Activated T-cell treated with anti-CD3 and anti-CD28 coated beads for 1 hour (primary cell): Measurements from ENCODE around the gene MORN2.

Experiments
- DNase-seq: peaks from one replicate; pipeline ENCODE4 v3.0.0-alpha.2; 2020; ENCODE audit warnings: low read depth

The MORN2 gene

DNA sequence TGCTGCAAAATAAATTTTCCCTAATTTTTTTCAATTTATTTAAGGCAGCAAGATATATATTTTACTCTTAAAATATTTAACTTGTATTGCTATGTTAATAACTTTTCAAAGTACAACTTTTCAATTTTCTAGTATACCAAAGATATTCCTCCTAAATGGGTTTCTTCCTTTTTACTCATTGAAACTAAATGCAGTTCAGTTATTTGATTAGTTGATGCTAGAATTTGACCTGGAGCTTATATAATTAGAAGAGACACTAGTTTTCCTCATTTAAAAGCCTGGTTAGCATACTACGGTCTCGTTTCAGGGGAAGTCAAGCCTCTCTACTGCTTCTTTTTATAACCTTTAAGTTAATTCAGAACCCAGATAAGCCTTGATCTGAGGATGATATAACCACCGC is 13.8 kb downstream of the MORN2 start, which contains the start of gene ARHGEF33:
TSS of gene ARHGEF33 (plus strand) at position 301 of the 400 bp plus-strand sequence. CDS start 29,573 bp downstream, outside the sequence.
- DNase-seq = no peak

DNA sequence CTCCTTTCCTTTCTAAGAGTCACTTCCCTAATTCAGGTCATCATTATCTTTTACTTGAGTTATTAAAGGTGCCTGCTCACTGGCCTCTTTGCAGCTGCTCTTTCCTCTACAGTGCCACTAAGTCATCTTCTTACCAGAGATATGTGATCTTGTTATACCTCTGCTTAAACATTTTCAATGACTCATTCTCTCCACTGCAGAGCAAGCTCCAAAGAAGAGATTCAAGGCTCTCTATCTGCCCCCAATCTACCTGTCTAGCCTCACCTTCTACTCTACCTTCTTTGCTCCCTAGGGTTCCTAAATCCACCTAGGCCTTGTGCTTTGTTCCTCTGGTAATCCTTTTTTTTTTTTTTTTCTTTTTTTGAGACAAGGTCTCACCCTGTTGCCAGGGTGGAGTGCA is 17.0 kb downstream of the MORN2 start:
- no peak for DNase-seq

- no peak for DNase-seq
Measured at GRCh38 chr2:38898256-38898655, 22.5 kb downstream of the MORN2 start.

DNA sequence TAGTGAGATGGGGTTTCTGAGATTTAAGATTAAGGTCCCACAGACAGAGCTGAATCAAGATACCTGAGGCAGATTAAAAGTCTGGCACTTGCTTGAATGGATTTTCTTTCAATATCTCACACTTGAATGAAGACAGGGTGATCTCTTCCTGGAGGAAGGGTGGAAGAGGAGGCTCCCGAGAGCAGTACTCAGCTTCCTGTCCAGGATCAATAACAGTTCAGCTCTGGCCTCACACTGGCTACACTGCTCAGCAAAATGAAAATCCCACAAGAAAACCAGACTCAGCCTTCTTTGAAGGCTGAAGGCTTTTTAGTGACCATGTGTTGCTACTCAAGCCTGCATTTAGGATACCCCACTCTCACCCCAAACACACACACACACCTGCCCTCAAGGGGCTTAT is 24.9 kb downstream of the MORN2 start:
- DNase-seq = no peak

- DNase-seq = no peak
Measured at GRCh38 chr2:38905251-38905650, 29.5 kb downstream of the MORN2 start.

DNA sequence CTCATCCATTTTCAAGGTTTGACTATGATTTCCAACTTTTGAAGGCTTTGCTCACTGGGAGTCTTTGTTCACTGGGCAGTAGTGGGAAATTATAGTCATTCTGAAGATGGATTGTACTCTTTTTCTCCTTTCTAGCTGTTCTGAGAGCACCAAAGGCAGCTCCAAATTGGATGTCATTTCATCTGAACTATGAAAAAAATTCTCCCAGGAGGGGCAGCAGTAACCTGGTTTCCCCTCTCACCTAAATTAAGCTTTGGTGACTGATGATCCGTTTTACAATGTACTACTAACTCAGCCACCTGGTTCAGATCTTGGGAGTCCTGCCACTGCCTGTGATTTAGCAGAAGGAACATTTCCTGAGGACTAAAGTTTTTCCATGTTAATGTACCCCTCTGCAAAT is 31.5 kb downstream of the MORN2 start:
- no peak for DNase-seq

DNA sequence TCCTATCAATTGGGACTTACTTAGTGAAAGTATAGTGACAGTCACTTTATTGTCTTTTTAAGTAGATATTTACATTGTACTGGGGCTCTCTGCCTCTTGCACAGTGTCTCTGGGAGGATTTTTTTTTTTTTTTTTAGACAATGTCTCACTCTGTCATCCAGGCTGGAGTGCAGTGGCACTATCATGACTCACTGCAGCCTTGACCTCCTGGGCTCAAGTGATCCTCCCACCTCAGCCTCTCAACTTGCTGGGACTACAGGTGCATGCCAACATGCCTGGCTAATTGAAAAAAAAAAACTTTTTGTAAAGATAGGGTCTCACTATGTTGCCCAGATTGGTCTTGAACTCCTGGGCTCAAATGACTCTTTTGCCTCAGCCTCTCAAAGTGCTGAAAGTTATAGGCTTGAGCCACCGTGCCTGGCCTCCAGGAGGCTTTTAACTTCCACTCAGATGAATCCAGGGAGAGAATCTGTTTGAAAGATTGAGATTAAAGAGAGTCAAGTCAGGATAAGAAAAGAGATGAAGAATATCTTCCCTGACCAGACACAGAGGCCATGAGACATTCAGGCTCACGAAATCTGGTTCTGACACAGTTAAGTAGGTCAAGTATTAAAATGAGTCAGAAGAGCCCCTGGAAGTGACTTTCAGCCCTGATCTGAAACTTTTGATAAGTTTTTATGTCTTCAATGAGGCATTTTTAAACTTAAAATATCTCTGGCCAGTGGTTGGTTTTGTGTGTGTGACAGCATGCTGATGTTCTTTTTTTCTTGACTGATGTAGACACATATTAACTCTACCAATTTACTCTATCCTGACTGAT is 32.2 kb downstream of the MORN2 start:
- DNase-seq = no peak

- no peak for DNase-seq
Measured at GRCh38 chr2:38909872-38910271, 34.1 kb downstream of the MORN2 start.

GRCh38 chr2:38911191-38911590 is 35.4 kb downstream of the MORN2 start:
- no peak for DNase-seq

DNA sequence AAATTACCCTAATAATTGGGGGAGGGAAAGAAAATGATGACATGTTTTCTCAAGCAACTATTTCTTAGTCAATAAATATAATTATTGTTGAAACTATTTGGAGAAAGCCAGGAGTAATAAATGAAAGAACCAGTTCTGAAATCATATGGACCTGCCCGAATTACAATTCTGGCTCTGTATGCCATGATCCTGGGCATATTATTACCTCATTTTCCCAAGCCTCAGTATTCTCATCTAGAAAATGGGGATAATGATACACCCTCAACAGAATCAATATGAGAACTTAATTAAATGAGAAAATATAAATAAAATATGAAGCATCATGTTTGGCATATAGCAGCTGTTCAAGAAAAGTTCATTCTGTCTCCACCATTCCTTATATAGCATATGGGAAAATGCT is 36.8 kb downstream of the MORN2 start:
- no peak for DNase-seq

DNA sequence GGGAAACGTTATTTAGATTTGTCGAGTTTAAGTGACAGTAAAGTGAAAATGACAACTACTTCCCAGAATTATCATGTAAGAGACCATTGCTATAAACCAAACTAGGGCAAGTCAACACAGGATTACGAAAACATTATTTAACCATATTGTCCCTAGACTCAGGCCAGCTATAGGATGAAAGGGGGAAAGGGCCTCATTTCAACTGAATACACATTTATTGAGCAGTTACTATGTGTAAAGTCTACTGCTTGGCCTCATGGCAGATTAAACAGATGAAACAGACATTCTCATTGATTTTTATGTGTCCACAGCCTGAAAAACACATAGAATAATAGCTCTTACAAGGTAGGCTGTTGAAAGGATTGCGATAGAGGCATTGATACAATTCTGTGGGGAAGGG is 46.6 kb downstream of the MORN2 start:
- DNase-seq = no peak

GRCh38 chr2:38922902-38923301 is 47.1 kb downstream of the MORN2 start:
- no peak for DNase-seq

GRCh38 chr2:38925982-38926381 is 50.2 kb downstream of the MORN2 start:
- DNase-seq = no peak

DNA sequence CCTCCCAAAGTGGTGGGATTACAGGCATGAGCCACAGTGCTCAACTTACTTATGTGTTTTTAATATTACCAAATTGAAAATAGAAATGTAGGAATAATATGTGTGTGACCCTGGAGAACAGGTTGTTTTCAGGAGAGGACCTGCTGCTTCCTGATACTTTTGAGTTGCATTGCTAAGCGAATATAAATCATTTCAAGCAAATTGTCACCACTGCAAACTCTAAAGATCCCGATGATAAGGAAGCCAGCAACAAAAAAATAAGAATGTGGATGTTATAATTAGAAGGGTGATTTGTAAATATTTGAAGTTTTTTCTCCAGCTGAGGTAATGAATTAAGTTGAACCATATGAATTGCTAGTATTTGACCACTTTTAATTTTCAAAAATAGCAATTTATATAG is 54.8 kb downstream of the MORN2 start:
- no peak for DNase-seq
